BJ (cell line): ENCODE measurements around the gene PNPLA7. TPM values are rescaled to one million over a fixed set of nuclear protein-coding genes. Genes with fewer than 3 reads are reported as not detected.

ENCODE experiments used
- CTCF ChIA-PET: fragments of 350-600 bp; formaldehyde crosslinking; extraction: SDS; loops from one replicate; lab custom pipeline; 2021; ENCODE audit warnings: antibody characterized with exemption, inconsistent platforms; lab: Yijun Ruan, JAX
- POLR2A ChIA-PET: fragments of 300-600 bp; sonication (Branson Sonifier 250); formaldehyde crosslinking; extraction: SDS; loops from one replicate; lab custom pipeline; 2021; ENCODE audit warnings: antibody characterized with exemption; lab: Charles Lee
- DNase-seq: peaks from one replicate; pipeline ENCODE4 v3.0.0-alpha.2; 2011; ENCODE audit warnings: low read depth
- H3K27me3 ChIP-seq: 2 replicates; pipeline ENCODE4 v1.6.0; 2011; ENCODE audit warnings: low read length; ENCODE audit not compliant: control insufficient read depth, insufficient read depth
- H3K36me3 ChIP-seq: 2 replicates; pipeline ENCODE4 v1.5.1; 2011; ENCODE audit warnings: low read length; ENCODE audit not compliant: control insufficient read depth, insufficient read depth
- H3K4me3 ChIP-seq: 2 replicates; pipeline ENCODE4 v1.5.1; 2011; ENCODE audit warnings: low read depth, mild to moderate bottlenecking, control low read depth, low read length
- polyA plus RNA-seq: library from polyadenylated mRNA; depleted of rRNA; stranded (reverse); fragments of >200 nt; gene quantifications from 2 replicates; pipeline ENCODE4 v1.2.3, GENCODE V29; 2011
- TF ChIP-seq, protein P1 (sequence below): IDR thresholded peaks from 2 replicates; pipeline ENCODE4 v1.5.1; 2011; ENCODE audit warnings: low read depth, mild to moderate bottlenecking, control low read depth, inconsistent platforms, low read length, moderate library complexity; ENCODE audit not compliant: insufficient read depth

Gene PNPLA7
- polyA plus RNA-seq, 1 experiment, result 0.63 TPM

DNA sequence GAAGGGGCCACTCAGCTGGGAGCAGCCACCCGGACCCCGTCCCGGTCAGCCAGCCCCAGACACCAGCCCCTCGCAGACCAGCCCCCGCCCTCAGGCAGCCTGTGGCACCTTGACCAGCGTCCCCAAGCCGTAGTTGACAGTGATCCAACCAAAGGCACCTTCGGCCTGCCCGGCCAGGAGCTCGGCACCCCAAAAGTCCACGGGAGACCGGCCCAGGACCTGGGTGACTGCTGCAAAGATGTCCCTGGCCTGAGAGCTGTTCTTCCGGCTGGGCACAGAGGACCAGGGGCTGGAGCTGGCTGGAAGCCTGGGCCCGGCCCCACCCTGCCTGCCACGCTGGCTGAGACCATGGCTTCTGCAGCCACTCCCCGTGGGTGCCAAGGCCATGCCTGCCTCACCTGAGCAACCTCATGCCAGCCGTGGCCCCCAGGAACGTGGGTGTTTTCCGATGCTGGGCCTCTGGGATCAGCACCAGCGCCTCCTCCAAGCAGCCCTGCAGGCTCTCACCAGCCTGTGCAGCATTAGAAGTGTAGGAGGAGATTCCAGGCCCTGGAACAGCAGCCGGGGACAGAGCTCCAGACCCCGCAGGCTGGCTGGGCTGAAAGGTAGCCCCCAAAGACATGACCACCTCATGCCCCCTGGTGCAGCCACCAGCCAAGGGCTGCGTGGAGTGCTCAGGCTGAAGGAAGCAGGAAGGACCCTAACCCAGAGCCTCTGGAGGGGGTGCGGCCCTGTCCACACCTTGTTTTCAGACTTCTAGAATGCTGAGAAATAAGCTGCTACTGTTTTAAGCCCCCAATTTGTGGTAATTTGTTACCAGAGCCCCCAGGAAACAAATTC, 113.2 kb downstream of the PNPLA7 start:
- ChIA-PET CTCF (interaction anchor here (0.7 to 1.5 kb wide), 2 partner anchors 8 to 135 kb away, joined by 3 to 4 read pairs; partner anchors contain the start of gene NRARP), POLR2A (no interaction called here)
- DNase-seq, result no peak
- Histone ChIP-seq H3K27me3 (no peaks in the 10 kb centered on the region), H3K4me3 (no peak overlapping the region), H3K36me3 (no peaks in the 10 kb centered on the region)
- TF ChIP-seq, protein P1, sequence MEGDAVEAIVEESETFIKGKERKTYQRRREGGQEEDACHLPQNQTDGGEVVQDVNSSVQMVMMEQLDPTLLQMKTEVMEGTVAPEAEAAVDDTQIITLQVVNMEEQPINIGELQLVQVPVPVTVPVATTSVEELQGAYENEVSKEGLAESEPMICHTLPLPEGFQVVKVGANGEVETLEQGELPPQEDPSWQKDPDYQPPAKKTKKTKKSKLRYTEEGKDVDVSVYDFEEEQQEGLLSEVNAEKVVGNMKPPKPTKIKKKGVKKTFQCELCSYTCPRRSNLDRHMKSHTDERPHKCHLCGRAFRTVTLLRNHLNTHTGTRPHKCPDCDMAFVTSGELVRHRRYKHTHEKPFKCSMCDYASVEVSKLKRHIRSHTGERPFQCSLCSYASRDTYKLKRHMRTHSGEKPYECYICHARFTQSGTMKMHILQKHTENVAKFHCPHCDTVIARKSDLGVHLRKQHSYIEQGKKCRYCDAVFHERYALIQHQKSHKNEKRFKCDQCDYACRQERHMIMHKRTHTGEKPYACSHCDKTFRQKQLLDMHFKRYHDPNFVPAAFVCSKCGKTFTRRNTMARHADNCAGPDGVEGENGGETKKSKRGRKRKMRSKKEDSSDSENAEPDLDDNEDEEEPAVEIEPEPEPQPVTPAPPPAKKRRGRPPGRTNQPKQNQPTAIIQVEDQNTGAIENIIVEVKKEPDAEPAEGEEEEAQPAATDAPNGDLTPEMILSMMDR, result no peak

DNA sequence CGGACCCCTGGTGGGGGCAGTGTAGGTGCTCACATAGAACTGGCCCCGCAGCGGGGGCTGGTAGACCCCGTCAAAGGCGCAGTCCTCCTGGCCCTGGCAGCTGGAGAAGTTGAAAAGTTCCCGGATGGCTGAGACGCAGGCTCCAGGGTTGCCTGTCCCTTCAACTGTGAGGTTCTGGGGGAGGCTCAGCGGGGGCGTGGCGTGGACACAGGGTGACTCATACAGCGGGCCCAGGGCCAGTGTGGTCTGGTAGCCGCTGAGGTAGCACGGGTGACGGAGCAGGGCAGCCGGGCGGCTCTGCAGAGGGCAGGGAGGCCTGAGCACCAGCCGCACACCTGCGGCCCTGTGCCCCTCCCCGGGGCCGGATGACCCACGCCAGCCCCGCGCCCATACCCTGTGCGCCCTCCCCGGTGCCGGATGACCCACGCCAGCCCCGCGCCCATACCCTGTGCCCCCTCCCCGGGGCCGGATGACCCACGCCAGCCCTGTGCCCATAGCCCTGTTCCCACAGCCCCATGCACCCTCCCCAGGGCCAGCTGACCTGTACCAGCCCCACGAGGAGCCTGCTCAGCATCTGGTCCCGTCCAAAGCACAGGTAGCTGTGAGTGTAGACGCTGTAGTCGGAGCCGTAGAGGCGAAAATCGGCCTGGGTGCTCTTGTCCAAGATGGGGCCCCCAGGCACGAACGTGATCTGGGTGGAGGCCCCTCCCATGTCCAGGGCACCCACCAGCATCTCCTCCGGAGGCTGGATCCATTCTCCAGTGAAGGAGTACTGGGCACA, 114.0 kb downstream of the PNPLA7 start:
- no peaks in the 10 kb centered on the region for H3K27me3 ChIP-seq
- TF ChIP-seq, protein P1, result no peak
- ChIA-PET POLR2A (no interaction called here), CTCF (interaction anchor here (1.1 to 1.5 kb wide), 4 partner anchors 7 to 134 kb away, joined by 3 to 4 read pairs (median 4); partner anchors contain the start of genes EXD3, NOXA1 and NRARP)
- no peak overlapping the region for H3K4me3 ChIP-seq
- H3K36me3 ChIP-seq, result no peaks in the 10 kb centered on the region
- DNase-seq, result peak; percentile 21

DNA sequence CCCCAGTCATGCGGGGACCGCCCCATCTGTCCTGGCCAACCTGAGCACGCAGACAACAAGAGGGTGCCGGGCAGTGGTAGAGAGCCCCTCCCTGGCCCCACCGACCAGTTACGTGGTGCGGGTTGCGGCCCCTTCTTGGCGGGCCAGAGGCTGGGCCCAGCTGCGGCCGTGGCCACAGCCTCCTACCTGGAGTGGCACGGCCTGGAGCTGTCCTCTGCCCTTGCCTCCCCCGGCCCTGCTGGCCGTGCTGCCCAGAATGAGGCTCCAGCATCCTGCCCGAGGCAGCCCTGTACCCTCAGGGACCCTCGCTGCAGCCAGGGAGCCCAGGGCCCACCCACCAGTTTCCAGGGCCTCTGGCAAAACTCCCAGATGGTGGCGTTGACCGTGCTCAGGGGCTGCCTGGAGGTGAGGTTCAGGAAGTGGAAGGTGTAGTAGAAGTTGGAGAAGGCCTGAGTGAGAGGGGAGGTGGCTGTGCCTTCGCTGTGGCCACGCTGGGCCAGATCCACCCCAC, 114.8 kb downstream of the PNPLA7 start:
- Histone ChIP-seq H3K27me3 (no peaks in the 10 kb centered on the region), H3K4me3 (no peak overlapping the region), H3K36me3 (no peaks in the 10 kb centered on the region)
- ChIA-PET POLR2A (no interaction called here), CTCF (interaction anchor here (1.1 to 1.5 kb wide), 4 partner anchors 8 to 133 kb away, joined by 3 to 4 read pairs (median 4); partner anchors contain the start of genes EXD3, NOXA1 and NRARP)
- no peak for DNase-seq
- TF ChIP-seq, protein P1, result no peak

DNA sequence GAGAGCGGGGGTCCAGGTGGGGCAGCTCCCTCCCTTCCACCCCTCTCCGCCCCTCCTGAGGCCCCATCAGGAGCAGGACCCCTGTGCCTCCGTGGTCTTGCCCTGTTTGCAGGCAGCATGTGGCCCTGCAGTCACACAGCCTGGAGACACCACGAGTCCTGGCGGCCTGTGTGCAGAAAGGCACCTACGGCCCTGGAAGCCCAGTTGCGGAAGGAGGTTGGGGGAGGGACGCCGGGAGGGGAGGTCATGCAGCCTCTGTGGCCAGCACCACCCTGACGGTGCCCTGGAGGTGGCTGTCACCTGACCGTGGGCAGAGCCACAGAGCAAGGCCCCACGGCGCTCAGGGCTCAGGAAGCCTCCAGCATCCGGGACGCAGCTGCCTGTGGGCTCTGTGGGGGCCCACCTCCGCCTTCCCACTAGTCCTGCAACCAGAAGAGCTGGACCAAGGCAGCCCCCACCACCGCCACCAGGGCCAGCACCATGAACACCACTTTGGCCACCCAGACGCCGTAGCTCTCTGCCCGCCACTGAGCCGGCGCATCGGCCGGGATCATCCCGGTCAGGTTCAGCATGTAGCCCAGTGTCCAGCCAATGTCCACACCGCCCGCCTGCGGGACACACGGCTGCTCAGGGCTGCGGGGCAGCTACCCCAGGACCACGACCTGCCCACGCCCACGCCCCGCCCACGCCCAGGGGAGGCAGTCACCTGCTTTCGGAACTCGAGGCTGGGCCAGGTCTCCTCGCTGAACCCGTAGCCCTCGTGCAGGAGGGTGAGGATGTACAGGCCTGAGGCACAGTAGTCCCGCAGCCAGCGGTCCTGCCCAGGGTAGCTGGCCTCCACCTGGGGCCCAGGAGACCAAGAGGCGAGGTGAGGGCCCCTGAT, 115.5 kb downstream of the PNPLA7 start:
- H3K4me3 ChIP-seq, result no peak overlapping the region
- no peaks in the 10 kb centered on the region for H3K27me3 ChIP-seq
- POLR2A ChIA-PET, result no interaction called here
- no peaks in the 10 kb centered on the region for H3K36me3 ChIP-seq
- TF ChIP-seq, protein P1, result no peak
- DNase-seq, result no peak
- CTCF ChIA-PET, result interaction anchor here (1.1 to 2.3 kb wide), 4 partner anchors 9 to 147 kb away, joined by 3 to 12 read pairs (median 5); partner anchors contain the start of genes EXD3 and NOXA1
